BJ (cell line): ENCODE data around the gene SLC6A9. TPM values are rescaled to one million over a fixed set of nuclear protein-coding genes. Genes with fewer than 3 reads are reported as not detected.

Experiments used
- CTCF ChIA-PET: fragments of 350-600 bp; formaldehyde crosslinking; extraction: SDS; loops from one replicate; lab custom pipeline; 2021; ENCODE audit warnings: antibody characterized with exemption, inconsistent platforms; lab: Yijun Ruan, JAX
- POLR2A ChIA-PET: fragments of 300-600 bp; sonication (Branson Sonifier 250); formaldehyde crosslinking; extraction: SDS; loops from one replicate; lab custom pipeline; 2021; ENCODE audit warnings: antibody characterized with exemption; lab: Charles Lee
- DNase-seq: peaks from one replicate; pipeline ENCODE4 v3.0.0-alpha.2; 2011; ENCODE audit warnings: low read depth
- H3K27me3 ChIP-seq: 2 replicates; pipeline ENCODE4 v1.6.0; 2011; ENCODE audit warnings: low read length; ENCODE audit not compliant: control insufficient read depth, insufficient read depth
- H3K36me3 ChIP-seq: 2 replicates; pipeline ENCODE4 v1.5.1; 2011; ENCODE audit warnings: low read length; ENCODE audit not compliant: control insufficient read depth, insufficient read depth
- H3K4me3 ChIP-seq: 2 replicates; pipeline ENCODE4 v1.5.1; 2011; ENCODE audit warnings: low read depth, mild to moderate bottlenecking, control low read depth, low read length
- polyA plus RNA-seq: library from polyadenylated mRNA; depleted of rRNA; stranded (reverse); fragments of >200 nt; gene quantifications from 2 replicates; pipeline ENCODE4 v1.2.3, GENCODE V29; 2011
- TF ChIP-seq, protein P1 (sequence below): IDR thresholded peaks from 2 replicates; pipeline ENCODE4 v1.5.1; 2011; ENCODE audit warnings: low read depth, mild to moderate bottlenecking, control low read depth, inconsistent platforms, low read length, moderate library complexity; ENCODE audit not compliant: insufficient read depth

SLC6A9 gene
- polyA plus RNA-seq, 1 experiment: 53.9 TPM

DNA sequence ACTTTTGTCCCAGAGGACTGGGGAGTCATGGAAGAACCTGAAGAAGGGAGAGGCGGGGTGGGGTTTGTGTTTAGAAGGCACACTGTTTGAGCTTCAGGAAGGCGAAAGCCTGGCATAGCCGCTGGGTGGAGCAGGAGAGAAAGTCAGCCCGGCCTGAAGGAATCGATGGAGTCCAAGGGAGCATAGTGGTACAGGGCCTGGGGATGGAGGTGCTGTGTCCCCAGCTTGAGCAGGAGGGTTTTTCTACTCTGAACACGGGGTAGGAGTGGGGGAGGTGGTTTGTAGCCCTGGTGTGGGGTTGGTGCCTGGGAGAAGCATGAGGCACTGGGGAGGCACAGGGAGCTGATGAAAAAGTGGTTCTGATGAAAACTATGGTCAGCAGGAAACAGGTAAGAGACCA lies 44.5 kb downstream of the SLC6A9 start:
- ChIA-PET POLR2A (interaction anchor here (0.6 kb wide), 1 partner anchor 32 kb away, joined by 5 read pairs; no protein-coding TSS in a partner anchor), CTCF (interaction anchor here (1.2 to 1.3 kb wide), 3 partner anchors 19 to 221 kb away, joined by 3 to 4 read pairs (median 3); no protein-coding TSS in a partner anchor)
- TF ChIP-seq, protein P1, sequence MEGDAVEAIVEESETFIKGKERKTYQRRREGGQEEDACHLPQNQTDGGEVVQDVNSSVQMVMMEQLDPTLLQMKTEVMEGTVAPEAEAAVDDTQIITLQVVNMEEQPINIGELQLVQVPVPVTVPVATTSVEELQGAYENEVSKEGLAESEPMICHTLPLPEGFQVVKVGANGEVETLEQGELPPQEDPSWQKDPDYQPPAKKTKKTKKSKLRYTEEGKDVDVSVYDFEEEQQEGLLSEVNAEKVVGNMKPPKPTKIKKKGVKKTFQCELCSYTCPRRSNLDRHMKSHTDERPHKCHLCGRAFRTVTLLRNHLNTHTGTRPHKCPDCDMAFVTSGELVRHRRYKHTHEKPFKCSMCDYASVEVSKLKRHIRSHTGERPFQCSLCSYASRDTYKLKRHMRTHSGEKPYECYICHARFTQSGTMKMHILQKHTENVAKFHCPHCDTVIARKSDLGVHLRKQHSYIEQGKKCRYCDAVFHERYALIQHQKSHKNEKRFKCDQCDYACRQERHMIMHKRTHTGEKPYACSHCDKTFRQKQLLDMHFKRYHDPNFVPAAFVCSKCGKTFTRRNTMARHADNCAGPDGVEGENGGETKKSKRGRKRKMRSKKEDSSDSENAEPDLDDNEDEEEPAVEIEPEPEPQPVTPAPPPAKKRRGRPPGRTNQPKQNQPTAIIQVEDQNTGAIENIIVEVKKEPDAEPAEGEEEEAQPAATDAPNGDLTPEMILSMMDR: peak; percentile 36
- Histone ChIP-seq H3K27me3 (no peaks in the 10 kb centered on the region), H3K4me3 (no peak overlapping the region), H3K36me3 (peaks cover 13% of the 10 kb centered on the region)
- no peak for DNase-seq

DNA sequence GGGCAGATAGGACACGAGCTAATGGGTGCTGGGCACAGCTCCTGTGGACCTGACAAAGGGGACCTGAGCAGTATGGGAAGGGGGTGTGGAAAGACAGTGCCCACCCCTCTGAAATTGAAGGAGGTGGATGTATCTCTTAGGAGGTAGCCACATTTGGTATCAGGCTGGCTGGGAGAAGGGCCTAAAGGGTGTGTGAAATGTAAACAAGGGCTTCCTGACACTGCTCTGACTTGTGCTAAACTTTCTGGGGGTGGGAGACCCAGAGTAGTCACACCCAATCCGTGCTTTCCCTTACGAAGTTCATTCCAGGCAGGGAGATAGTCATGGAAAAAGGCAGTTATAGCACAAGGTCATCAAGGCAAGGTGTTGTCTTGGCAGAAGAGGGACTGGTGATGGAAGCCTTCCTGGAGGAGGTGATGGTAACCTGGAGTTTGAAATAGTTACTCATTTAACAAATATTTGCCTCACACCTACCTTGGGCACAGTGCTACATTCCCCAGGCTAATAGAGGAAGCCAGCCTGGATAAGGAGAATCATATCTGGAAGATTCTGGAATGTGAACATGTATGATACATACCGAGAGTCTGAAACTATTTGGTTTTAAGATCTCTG lies 45.2 kb downstream of the SLC6A9 start:
- no peak for DNase-seq
- TF ChIP-seq, protein P1: no peak
- Histone ChIP-seq H3K27me3 (no peaks in the 10 kb centered on the region), H3K4me3 (no peak overlapping the region), H3K36me3 (peaks cover 13% of the 10 kb centered on the region)
- ChIA-PET POLR2A (interaction anchor here (0.6 kb wide), 1 partner anchor 31 kb away, joined by 5 read pairs; no protein-coding TSS in a partner anchor), CTCF (interaction anchor here (1.2 to 1.3 kb wide), 3 partner anchors 19 to 221 kb away, joined by 3 to 4 read pairs (median 3); no protein-coding TSS in a partner anchor)

DNA sequence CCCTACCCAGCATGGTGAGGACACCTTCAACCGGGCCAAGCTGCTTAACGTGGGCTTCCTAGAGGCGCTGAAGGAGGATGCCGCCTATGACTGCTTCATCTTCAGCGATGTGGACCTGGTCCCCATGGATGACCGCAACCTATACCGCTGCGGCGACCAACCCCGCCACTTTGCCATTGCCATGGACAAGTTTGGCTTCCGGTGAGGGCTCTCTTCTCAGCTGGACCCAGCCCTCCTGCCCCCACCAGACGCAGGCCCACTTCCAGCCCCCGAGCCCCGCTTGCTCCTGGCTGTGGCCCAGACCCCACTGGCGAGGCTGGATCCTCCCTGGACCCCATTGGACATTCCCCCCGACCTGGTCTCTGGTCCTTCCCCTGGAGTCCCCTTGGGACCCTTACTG lies 46.4 kb downstream of the SLC6A9 start:
- Histone ChIP-seq H3K27me3 (no peaks in the 10 kb centered on the region), H3K36me3 (peaks cover 13% of the 10 kb centered on the region), H3K4me3 (no peak overlapping the region)
- ChIA-PET CTCF (no interaction called here), POLR2A (no interaction called here)
- DNase-seq: no peak
- TF ChIP-seq, protein P1: no peak

DNA sequence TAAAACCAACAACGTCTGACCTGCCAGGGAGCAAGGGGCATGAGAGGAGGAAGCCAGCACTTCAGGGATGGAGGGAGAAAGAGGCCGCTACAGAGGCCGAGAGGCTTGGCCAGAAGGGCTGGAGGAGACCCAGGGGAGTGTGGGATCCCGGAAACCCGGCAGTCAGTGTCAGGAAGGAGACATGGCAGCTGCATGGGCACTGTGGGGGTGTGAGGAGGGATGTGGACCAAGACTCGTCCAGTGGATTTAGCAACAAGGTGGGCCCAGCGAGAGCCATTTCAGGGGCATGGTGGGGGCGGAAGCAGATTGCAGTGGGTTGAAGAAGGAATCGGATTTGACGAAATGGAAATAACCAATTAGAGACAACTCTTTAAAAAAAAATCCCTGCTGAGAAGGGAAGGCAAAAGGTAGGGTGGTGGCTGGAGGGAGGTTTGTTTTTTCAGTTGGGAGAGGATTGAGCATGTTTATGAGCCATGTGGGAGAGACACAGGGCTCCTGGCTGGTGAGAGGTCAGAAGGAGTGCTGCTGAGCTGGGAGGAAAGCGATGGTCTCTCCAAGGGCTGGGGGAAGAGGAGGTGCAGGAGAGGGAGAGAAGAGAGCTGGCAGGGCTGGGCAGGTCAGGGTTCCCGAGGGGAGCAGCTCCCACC lies 47.9 kb downstream of the SLC6A9 start:
- TF ChIP-seq, protein P1: no peak
- H3K4me3 ChIP-seq: no peak overlapping the region
- peaks cover 13% of the 10 kb centered on the region for H3K36me3 ChIP-seq
- ChIA-PET CTCF (interaction anchor here (0.7 kb wide), 1 partner anchor 440 kb away, joined by 4 read pairs; no protein-coding TSS in a partner anchor), POLR2A (no interaction called here)
- no peaks in the 10 kb centered on the region for H3K27me3 ChIP-seq
- no peak for DNase-seq

DNA sequence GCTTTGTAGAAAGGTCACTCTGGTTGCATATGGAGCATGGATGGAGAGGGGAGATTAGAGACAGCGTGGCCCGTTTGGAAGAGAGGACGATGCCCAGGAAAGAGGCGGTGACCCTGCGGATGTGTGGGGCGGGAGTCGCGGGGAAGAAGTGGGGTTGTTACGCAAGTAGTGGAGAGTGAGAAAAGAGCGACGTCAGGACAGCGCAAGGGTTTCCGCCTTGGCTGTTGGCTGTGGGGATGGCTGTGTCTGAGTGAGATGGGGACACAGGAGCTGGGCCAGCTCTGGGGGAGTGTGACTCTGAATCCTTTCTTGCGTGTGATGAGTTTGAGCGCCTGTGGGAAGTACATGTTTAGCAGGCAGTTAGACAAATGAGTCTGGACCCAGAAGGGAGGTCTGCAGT lies 48.5 kb downstream of the SLC6A9 start:
- no peak for DNase-seq
- Histone ChIP-seq H3K27me3 (no peaks in the 10 kb centered on the region), H3K4me3 (no peak overlapping the region), H3K36me3 (peaks cover 15% of the 10 kb centered on the region)
- ChIA-PET POLR2A (no interaction called here), CTCF (no interaction called here)
- TF ChIP-seq, protein P1: no peak
